NT2/D1 (cell line): ENCODE results near the gene DNAAF9.
"Not testable (repeated sequence)": the region's sequence is repeated elsewhere in the genome, so short reads cannot be mapped to it uniquely, and the experiment has no call there.

ENCODE experiments used
- DNase-seq: peaks from one replicate; pipeline ENCODE4 v3.0.0-alpha.2; 2011; ENCODE audit warnings: low read depth, low spot score
- H3K27me3 ChIP-seq: 2 replicates; pipeline ENCODE4 v1.6.0; 2011; ENCODE audit warnings: mild to moderate bottlenecking; ENCODE audit not compliant: insufficient read length, insufficient read depth
- H3K36me3 ChIP-seq: 2 replicates; pipeline ENCODE4 v1.6.1; 2011; ENCODE audit warnings: mild to moderate bottlenecking, low read length, mixed read lengths; ENCODE audit not compliant: insufficient read depth, insufficient read length
- H3K4me1 ChIP-seq: 2 replicates; pipeline ENCODE4 v1.5.1; 2011; ENCODE audit not compliant: insufficient read depth, insufficient read length
- H3K4me3 ChIP-seq: 2 replicates; pipeline ENCODE4 v1.5.1; 2011; ENCODE audit warnings: low read depth; ENCODE audit not compliant: insufficient read length
- H3K9ac ChIP-seq: 2 replicates; pipeline ENCODE4 v1.6.0; 2011; ENCODE audit warnings: low read depth; ENCODE audit not compliant: insufficient read length
- H3K9me3 ChIP-seq: 2 replicates; pipeline ENCODE4 v1.5.1; 2011; ENCODE audit warnings: mild to moderate bottlenecking, low read length; ENCODE audit not compliant: insufficient read depth
- SUZ12 ChIP-seq: IDR thresholded peaks from 2 replicates; pipeline ENCODE4 v1.6.1; 2011; ENCODE audit not compliant: insufficient read length, insufficient read depth; ENCODE audit errors: extremely low read depth
- YY1 ChIP-seq: IDR thresholded peaks from 2 replicates; pipeline ENCODE4 v1.6.1; 2011; ENCODE audit not compliant: insufficient read length, insufficient read depth
- ZNF274 ChIP-seq: IDR thresholded peaks from 2 replicates; pipeline ENCODE4 v1.6.1; 2011; ENCODE audit warnings: mild to moderate bottlenecking, low read depth, low read length

The DNAAF9 gene

GRCh38 chr20:3423126-3423525, 15.7 kb upstream of the DNAAF9 start:
- peak; percentile 52 for DNase-seq

DNA sequence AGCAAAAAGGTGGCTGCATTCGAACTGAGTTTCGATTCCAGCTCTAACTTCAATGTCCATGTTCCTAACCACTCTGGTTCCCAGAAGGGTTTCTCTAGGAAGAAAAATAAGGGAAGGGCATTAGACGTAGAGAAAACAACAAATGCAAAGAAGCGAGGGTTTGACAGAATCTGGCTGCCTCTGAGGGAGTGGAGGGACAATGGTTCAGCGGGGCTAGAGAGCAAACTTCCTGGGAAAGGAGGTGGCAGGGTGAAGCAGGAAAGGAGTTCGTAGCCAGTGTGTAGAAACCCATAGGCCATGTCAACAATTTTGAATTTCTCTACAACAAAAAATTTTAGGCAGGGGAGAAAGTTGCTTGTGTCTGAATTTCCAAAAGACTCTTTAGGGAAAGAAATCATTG, 14.5 kb upstream of the DNAAF9 start:
- Histone ChIP-seq H3K4me1 (no peaks in the 10 kb centered on the region), H3K36me3 (no peaks in the 10 kb centered on the region), H3K9ac (no peak overlapping the region), H3K27me3 (no peaks in the 10 kb centered on the region), H3K9me3 (no peaks in the 10 kb centered on the region), H3K4me3 (no peak overlapping the region)
- no peak for DNase-seq
- TF ChIP-seq ZNF274 (no peak), SUZ12 (no peak), YY1 (no peak)

More at GRCh38 chr20:3423126-3423525, 15.7 kb upstream of the DNAAF9 start:
- Histone ChIP-seq H3K4me3 (no peak overlapping the region), H3K36me3 (no peaks in the 10 kb centered on the region), H3K9me3 (no peaks in the 10 kb centered on the region), H3K4me1 (no peaks in the 10 kb centered on the region), H3K9ac (no peak overlapping the region), H3K27me3 (no peaks in the 10 kb centered on the region)
- no peak for TF ChIP-seq SUZ12
- no peak for TF ChIP-seq YY1
- no peak for TF ChIP-seq ZNF274

DNA sequence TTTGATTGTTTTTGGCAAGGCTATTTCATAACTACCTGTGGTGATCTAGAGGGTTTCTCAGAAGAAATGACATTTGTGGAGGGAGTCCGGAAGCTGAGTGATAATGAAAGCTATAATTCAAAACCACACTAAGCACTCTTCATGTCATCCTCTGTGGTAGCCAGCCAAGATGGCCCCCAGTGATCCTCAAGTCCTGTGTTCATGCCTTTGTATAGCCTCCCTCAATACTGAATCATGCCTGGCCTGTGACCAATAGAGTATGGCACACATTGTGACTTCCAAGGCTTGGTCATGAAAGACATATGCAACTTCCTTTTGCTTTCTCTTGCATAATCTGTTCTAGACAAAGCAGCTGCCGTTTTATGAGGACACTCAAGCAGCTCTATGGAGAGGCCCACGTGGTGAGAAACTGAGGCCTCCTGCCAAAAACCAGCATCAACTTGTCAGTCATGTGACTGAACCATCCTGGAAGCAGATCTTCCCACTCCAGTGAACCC, 12.8 kb upstream of the DNAAF9 start:
- H3K9me3 ChIP-seq: no peaks in the 10 kb centered on the region; the same call in 1 of the 2 replicates
- no peak for DNase-seq
- TF ChIP-seq YY1 (no peak), ZNF274 (no peak), SUZ12 (no peak)
- H3K36me3 ChIP-seq: no peaks in the 10 kb centered on the region
- H3K9ac ChIP-seq: no peak overlapping the region
- no peaks in the 10 kb centered on the region for H3K27me3 ChIP-seq
- no peaks in the 10 kb centered on the region for H3K4me1 ChIP-seq
- no peak overlapping the region for H3K4me3 ChIP-seq

DNA sequence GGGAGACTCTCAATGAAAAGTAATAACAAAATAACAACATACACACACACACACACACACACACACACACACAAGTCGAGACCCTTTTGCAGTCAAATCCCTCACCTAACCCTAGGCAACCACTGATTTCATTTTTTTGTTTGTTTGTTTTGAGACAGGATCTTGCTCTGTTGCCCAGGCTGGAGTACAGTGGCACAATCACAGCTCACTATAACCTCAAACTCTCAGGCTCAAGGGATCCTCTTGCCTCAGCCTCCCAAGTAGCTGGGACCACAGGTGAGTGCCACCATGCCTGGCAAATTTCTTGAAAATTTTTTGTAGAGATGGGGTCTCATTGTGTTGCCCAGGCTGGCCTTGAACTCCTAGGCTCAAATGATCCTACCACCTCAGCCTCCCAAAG, 10.7 kb upstream of the DNAAF9 start:
- not testable (repeated sequence) for H3K4me3 ChIP-seq, H3K9me3 ChIP-seq, H3K9ac ChIP-seq, H3K36me3 ChIP-seq, H3K4me1 ChIP-seq, H3K27me3 ChIP-seq, DNase-seq

DNA sequence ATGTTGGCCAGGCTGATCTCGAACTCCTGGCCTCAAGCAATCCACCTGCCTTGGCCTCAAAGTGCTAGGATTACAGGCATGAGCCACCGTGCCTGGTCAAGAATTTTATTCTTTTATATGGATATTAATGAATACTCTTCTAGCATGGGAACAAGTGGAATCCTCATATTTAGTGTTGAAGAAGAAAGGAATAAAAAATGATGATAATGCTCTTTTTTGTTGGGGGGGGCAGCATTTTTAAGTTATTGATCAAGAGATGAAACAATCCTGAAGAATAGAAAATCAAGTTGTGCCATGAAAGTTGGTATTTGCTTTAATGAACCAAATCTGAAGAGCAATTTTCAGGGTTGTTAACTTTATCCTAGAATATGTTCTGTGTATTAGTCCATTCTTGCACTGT, 6.7 kb upstream of the DNAAF9 start:
- Histone ChIP-seq H3K27me3 (no peaks in the 10 kb centered on the region), H3K4me3 (no peak overlapping the region), H3K4me1 (no peaks in the 10 kb centered on the region), H3K36me3 (no peaks in the 10 kb centered on the region), H3K9ac (no peak overlapping the region), H3K9me3 (no peaks in the 10 kb centered on the region; the same call in 1 of the 2 replicates)
- DNase-seq: no peak
- TF ChIP-seq SUZ12 (no peak), ZNF274 (no peak), YY1 (no peak)

GRCh38 chr20:3413393-3413889, 6.0 kb upstream of the DNAAF9 start:
- no peak for DNase-seq
- H3K9me3 ChIP-seq: no peaks in the 10 kb centered on the region; the same call in 1 of the 2 replicates

DNA sequence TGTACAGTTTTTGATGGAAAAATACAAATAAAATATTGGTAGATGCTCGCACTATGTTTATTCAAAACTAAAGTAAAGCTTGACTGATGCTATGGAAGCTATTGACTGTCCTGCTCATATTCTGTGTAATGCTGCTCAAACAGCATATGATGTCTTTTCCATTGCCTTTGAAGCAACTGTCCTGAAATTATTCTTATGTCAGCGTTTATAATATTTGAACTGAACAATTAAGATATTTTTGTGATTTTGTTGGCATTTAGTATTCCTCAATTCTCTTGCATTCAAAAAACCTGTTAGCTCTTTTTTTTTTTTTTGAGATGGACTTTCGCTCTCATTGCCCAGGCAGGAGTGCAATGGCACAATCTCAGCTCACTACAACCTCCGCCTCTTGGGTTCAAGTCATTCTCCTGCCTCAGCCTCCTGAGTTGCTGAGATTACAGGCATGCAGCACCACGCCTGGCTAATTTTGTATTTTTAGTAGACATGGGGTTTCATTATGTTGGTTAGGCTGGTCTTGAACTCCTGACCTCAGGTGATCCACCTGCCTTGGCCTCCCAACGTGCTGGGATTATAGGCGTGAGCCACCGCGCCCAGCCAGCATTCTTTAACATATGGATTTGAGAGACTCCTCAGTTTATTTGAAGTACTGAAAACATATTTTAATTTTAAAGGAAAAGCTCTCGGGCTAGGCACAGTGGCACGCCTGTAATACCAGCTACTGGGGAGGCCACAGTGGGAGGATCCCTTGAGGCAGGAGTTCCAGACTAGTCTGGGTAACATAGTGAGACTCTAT, 5.3 kb upstream of the DNAAF9 start:
- Histone ChIP-seq H3K4me1 (no peaks in the 10 kb centered on the region), H3K4me3 (no peak overlapping the region), H3K36me3 (no peaks in the 10 kb centered on the region), H3K9me3 (no peaks in the 10 kb centered on the region; the same call in 1 of the 2 replicates), H3K27me3 (no peaks in the 10 kb centered on the region), H3K9ac (no peak overlapping the region)
- TF ChIP-seq SUZ12 (no peak), YY1 (no peak), ZNF274 (no peak)
- DNase-seq: no peak

More at GRCh38 chr20:3413393-3413889, 6.0 kb upstream of the DNAAF9 start:
- Histone ChIP-seq H3K4me1 (no peaks in the 10 kb centered on the region), H3K27me3 (no peaks in the 10 kb centered on the region), H3K36me3 (no peaks in the 10 kb centered on the region), H3K4me3 (no peak overlapping the region), H3K9ac (no peak overlapping the region)
- TF ChIP-seq ZNF274: no peak
- no peak for TF ChIP-seq SUZ12
- no peak for TF ChIP-seq YY1
